PC-3 (cell line): ENCODE measurements around the gene LIG1.

Experiments
- EZH2 ChIP-seq: fragments of 300-600 bp; sonication (generic); IDR thresholded peaks from one replicate; pipeline ENCODE4 v1.6.1; 2017; ENCODE audit warnings: antibody characterized with exemption, mild to moderate bottlenecking, low read length; ENCODE audit not compliant: unreplicated experiment
- TF ChIP-seq, protein P1 (sequence below): fragments of 300-600 bp; sonication (generic); conservative IDR thresholded peaks from 2 replicates; pipeline ENCODE4 v1.5.1; 2017; ENCODE audit warnings: antibody characterized with exemption, low read depth, mild to moderate bottlenecking, low read length

GRCh38 chr19:48094855-48095203 lies 75.3 kb downstream of the LIG1 start:
- TF ChIP-seq, protein P1, sequence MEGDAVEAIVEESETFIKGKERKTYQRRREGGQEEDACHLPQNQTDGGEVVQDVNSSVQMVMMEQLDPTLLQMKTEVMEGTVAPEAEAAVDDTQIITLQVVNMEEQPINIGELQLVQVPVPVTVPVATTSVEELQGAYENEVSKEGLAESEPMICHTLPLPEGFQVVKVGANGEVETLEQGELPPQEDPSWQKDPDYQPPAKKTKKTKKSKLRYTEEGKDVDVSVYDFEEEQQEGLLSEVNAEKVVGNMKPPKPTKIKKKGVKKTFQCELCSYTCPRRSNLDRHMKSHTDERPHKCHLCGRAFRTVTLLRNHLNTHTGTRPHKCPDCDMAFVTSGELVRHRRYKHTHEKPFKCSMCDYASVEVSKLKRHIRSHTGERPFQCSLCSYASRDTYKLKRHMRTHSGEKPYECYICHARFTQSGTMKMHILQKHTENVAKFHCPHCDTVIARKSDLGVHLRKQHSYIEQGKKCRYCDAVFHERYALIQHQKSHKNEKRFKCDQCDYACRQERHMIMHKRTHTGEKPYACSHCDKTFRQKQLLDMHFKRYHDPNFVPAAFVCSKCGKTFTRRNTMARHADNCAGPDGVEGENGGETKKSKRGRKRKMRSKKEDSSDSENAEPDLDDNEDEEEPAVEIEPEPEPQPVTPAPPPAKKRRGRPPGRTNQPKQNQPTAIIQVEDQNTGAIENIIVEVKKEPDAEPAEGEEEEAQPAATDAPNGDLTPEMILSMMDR, result no peak
- no peak for TF ChIP-seq EZH2
